Measurements from ENCODE around the gene CXXC5. TPM values are rescaled to one million over a fixed set of nuclear protein-coding genes. Genes with fewer than 3 reads are reported as not detected.

Gene CXXC5
- total RNA-seq, 2 experiments from 2014 or later: 0.82 to 1.1 TPM

DNA sequence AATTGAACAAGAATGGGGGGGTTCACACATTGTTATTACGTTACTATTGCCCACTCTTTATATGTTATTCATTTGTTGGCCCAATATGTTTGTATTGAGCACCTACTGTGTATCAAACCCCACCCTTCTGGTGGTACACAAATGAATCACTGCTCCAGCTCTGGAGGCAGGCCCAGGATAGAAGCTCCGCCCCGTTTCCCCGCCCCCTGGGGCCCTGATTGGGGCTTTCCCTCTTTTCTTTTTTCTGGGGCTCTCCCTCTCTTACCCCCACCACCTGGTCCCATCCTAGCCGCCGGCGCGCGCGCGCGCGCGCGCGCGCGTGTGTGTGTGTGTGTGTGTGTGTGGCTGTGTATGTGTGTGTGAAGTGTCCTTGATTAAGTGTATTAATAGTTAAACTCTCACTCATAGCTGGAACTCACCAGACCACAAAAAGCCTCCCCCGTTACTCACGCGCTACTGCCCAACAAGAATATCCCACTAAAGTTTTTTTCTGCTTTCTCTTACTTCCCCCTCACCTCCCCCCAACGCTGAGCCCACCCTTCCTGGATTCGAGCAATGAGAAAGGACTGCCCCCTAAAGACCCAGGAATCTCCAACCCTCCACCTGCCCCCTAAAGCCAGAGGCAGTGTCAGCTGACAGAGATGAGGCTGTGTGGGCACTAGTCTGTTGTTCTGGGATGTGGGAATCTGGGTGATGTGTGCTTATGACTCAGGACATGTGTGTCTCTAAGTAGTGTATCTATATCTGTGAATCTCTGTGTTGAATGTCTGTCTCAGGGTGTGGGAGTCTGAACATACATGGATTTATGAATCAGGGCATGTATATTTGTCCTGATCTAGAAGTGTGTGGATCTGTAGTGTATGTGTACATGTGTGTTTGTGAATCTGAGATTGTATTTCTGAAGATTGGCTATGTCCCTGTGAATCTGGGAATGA is 4.0 kb downstream of the CXXC5 start:
- DNase-seq (peak; percentile 82), ATAC-seq (peak; percentile 64)
- no peak overlapping the region for H3K4me3 Mint-ChIP-seq
- no peaks in the 10 kb centered on the region for H3K9me3 Mint-ChIP-seq (ENCODE audit: low read depth)
- peaks cover 40% of the 10 kb centered on the region for H3K27me3 Mint-ChIP-seq
- intact Hi-C loops (cut with DNase I, micrococcal nuclease): loop anchor here in 1 of 2 experiments (2.0 kb wide), 1 partner anchor 15 kb away; no protein-coding TSS in a partner anchor
- H3K4me1 Mint-ChIP-seq: peaks cover 34% of the 10 kb centered on the region
- CTCF ChIA-PET: interaction anchor here (0.6 to 1.7 kb wide), 3 partner anchors 17 to 20 kb away, joined by 3 to 6 read pairs (median 3); no protein-coding TSS in a partner anchor
- no peaks in the 10 kb centered on the region for H3K36me3 Mint-ChIP-seq (ENCODE audit: low read depth)
- no peak overlapping the region for H3K27ac Mint-ChIP-seq
- POLR2A ChIA-PET: interaction anchor here (1.0 kb wide), 1 partner anchor 91 kb away, joined by 3 read pairs; the partner anchor contains the start of gene UBE2D2

DNA sequence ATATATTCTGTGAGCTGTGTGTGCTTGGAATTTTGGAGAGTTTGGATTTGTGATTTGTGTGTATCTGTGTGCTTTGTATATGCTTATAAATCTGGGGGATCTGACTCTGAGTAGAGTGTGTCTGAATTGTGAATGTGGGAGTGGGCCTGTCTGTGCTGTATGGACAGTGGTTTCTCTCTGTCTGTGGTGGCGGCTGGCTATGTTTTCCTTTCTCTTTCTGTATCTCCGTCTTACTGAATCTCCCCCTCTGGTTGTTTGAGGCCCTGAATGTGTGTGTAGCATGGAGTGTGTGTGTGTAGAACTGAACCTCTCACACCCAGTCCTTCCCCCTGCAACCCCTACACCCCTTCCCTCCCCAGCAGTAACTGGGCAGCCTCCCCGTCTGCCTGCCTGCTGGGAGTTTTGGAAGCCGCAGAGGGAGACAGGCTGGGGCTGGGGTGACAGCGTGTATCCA is 4.7 kb downstream of the CXXC5 start:
- intact Hi-C loops (cut with DNase I, micrococcal nuclease): loop anchor here in 1 of 2 experiments (2.0 kb wide), 1 partner anchor 16 kb away; no protein-coding TSS in a partner anchor
- DNase-seq (no peak), ATAC-seq (no peak)
- Mint-ChIP-seq H3K9me3 (ENCODE audit: low read depth) (no peaks in the 10 kb centered on the region), H3K27ac (no peak overlapping the region), H3K27me3 (peaks cover 35% of the 10 kb centered on the region), H3K4me3 (no peak overlapping the region), H3K36me3 (ENCODE audit: low read depth) (no peaks in the 10 kb centered on the region), H3K4me1 (peaks cover 30% of the 10 kb centered on the region)
- ChIA-PET CTCF (interaction anchor here (1.7 kb wide), 1 partner anchor 18 kb away, joined by 3 read pairs; no protein-coding TSS in a partner anchor), POLR2A (no interaction called here)

DNA sequence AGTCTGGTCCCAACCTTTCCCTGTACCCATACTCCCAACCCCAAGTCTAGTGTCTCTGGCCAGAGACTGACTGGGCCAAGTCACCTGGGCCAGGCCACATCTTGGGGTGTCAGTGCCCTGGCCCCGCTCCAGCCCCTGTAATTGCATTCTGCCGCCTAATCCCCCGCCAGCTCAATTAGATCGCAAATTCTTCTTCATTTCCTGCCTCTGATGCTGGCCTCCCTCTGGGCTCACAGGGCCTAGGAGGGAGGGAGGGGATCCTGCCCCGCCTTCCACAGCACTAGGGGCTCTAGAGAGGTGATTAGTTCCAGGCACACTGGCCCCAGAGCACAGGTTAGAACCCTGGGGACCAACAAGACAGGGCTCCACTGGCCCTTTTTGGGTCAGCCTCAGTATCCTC is 5.5 kb downstream of the CXXC5 start:
- Mint-ChIP-seq H3K4me1 (peaks cover 30% of the 10 kb centered on the region), H3K9me3 (ENCODE audit: low read depth) (no peaks in the 10 kb centered on the region), H3K4me3 (no peak overlapping the region), H3K27ac (no peak overlapping the region), H3K27me3 (peaks cover 37% of the 10 kb centered on the region), H3K36me3 (ENCODE audit: low read depth) (no peaks in the 10 kb centered on the region)
- ChIA-PET CTCF (interaction anchor here (0.7 to 1.7 kb wide), 2 partner anchors 19 to 34 kb away, joined by 3 read pairs; no protein-coding TSS in a partner anchor), POLR2A (interaction anchor here (1.2 kb wide), 1 partner anchor 9 kb away, joined by 3 read pairs; no protein-coding TSS in a partner anchor)
- intact Hi-C loops (cut with DNase I, micrococcal nuclease): loop anchor here in 1 of 2 experiments (2.0 kb wide), 1 partner anchor 17 kb away; no protein-coding TSS in a partner anchor
- DNase-seq (no peak), ATAC-seq (no peak)

DNA sequence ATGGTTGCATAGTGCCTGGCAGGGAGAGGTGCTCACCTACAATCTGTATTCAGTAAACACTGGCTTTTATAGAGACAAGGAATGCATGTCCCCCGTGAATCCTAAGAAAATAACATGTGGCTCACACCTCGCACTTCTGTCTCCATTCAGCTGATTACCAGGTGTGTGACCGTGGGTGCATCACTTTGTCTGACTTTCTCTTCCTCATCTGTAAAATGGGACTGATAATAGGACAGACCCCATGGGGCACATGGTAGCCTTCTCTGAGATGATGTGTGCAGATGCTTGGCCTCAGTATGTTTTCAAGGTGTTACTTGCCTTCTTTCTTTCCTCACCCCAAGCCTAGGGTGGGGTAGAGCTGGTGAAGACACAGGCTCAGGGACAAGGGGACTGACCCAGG is 6.3 kb downstream of the CXXC5 start:
- Mint-ChIP-seq H3K36me3 (ENCODE audit: low read depth) (no peaks in the 10 kb centered on the region), H3K9me3 (ENCODE audit: low read depth) (no peaks in the 10 kb centered on the region), H3K27ac (no peak overlapping the region), H3K4me3 (no peak overlapping the region), H3K4me1 (peaks cover 29% of the 10 kb centered on the region), H3K27me3 (peaks cover 39% of the 10 kb centered on the region)
- ATAC-seq: no peak
- intact Hi-C loops (cut with DNase I, micrococcal nuclease): no loop called here
- DNase-seq: no peak
- ChIA-PET CTCF (interaction anchor here (0.7 kb wide), 1 partner anchor 34 kb away, joined by 3 read pairs; no protein-coding TSS in a partner anchor), POLR2A (interaction anchor here (1.2 kb wide), 1 partner anchor 10 kb away, joined by 3 read pairs; no protein-coding TSS in a partner anchor)

DNA sequence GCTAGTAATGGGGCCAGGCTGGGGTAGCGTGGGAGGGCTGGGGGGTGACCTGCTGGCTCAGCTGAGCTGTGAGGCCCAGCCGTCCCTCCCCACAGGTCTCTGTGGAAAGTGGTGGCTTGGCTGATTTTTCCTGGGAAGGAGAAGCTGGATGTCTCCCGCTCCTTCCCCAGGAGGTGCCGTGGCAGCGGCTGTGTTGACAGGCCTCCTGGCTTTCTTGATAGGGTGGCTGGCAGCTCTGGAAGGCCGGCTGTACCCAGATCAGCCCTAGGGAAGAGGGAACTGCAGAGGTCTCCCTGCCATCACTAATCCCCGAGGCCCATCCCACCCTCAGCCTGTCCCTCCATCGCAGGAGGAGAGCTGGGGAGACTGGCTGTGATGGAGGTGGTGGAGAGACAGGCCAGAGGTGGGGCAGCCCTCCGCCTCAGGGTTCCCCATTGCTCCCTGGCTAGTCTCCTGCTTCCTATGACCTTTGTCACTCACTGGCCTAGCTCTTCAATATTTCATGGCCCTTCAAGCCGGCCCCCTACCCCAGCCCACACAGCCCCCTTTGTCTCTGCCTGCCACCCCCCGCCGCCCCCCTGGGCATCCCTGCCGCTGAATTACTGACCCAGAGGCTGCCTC is 6.8 kb downstream of the CXXC5 start:
- Mint-ChIP-seq H3K27ac (no peak overlapping the region), H3K9me3 (ENCODE audit: low read depth) (no peaks in the 10 kb centered on the region), H3K4me1 (peaks cover 24% of the 10 kb centered on the region), H3K36me3 (ENCODE audit: low read depth) (no peaks in the 10 kb centered on the region), H3K4me3 (no peak overlapping the region), H3K27me3 (peaks cover 34% of the 10 kb centered on the region)
- POLR2A ChIA-PET: interaction anchor here (0.6 kb wide), 1 partner anchor 109 kb away, joined by 3 read pairs; no protein-coding TSS in a partner anchor
- no peak for ATAC-seq
- no peak for DNase-seq
- CTCF ChIA-PET: interaction anchor here (1.1 kb wide), 1 partner anchor 22 kb away, joined by 5 read pairs; no protein-coding TSS in a partner anchor
- intact Hi-C loops (cut with DNase I, micrococcal nuclease): no loop called here

DNA sequence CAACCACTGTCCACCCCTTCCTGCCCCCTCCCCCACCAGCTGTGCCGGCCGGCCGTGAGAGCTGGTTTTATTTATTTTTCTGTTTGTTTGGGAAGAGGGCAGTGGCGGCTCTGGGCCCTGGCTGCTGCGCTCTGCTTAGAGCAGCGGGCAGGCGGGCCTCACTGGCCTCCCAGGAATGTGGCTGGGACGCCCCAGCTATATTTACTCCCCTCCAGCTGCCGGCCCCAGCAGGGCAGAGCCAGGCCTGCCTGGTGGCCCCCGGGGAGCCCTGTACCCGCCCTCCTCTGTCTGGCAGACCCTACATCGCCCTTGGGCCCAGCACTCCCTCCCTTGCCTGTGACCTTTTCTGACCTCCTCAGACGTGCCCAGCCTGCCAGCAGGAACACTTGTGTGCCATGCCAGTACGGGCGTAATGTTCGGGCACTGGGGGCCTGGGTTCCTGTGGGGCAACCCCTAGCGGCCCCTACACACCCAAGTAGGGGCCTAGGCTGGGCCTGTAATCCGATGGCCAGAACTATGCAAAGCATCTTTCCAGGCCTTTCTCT is 7.7 kb downstream of the CXXC5 start:
- no peak overlapping the region for H3K4me3 Mint-ChIP-seq
- H3K27me3 Mint-ChIP-seq: peaks cover 28% of the 10 kb centered on the region
- intact Hi-C loops (cut with DNase I, micrococcal nuclease): no loop called here
- ATAC-seq (no peak), DNase-seq (no peak)
- H3K36me3 Mint-ChIP-seq (ENCODE audit: low read depth): no peaks in the 10 kb centered on the region
- POLR2A ChIA-PET: interaction anchor here (0.6 kb wide), 1 partner anchor 109 kb away, joined by 3 read pairs; no protein-coding TSS in a partner anchor
- peaks cover 18% of the 10 kb centered on the region for H3K4me1 Mint-ChIP-seq
- H3K9me3 Mint-ChIP-seq (ENCODE audit: low read depth): no peaks in the 10 kb centered on the region
- CTCF ChIA-PET: interaction anchor here (1.1 kb wide), 1 partner anchor 22 kb away, joined by 5 read pairs; no protein-coding TSS in a partner anchor
- H3K27ac Mint-ChIP-seq: no peak overlapping the region

DNA sequence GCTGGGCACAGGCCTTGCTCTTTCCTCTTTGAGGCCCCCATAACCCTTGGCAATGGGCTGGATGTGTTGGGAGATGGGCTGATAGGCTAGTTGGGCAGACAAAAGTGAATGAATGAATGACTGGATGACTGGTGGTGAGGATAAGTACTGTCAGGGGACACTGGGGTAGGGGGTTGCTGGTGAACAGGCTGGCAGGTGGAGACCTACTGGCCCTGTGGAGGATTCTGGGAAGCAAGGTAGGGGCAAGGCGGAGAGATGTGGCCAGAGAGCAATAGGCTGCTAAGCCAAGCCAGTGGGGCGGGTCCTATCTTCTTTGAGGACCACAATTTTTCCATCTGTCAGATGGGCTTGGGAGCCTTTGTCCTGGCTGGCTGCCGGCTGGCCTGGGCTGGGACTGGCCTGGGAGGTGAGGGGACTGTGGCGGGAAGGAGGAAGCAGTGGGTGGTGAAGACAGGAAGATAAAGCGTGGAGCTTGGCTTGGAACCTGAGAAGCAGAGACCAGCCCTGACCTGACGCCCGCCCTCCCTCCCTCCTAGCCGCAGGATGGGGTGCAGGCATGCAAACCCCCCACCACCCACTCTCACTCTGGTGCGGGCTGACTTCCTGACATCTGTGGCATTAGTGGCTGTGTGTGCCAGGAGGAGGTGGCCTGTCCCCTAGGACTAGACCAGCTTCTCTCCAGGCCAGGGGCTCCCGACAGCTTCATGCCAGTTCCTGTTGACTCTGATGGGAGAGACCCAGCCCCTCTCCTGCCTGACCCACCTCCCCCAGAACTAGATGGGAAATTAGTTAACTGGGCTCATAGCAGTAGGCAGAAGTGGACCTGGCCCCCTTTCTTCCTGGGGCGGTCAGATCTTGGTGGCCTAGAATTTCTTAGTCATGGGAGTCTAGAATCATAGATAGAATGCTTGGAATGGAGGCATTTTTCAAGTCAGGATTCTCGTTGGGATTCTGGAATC is 9.5 kb downstream of the CXXC5 start:
- Mint-ChIP-seq H3K36me3 (ENCODE audit: low read depth) (no peaks in the 10 kb centered on the region), H3K27ac (no peak overlapping the region), H3K4me3 (no peak overlapping the region), H3K27me3 (peaks cover 14% of the 10 kb centered on the region), H3K4me1 (peaks cover 1% of the 10 kb centered on the region), H3K9me3 (ENCODE audit: low read depth) (no peaks in the 10 kb centered on the region)
- CTCF ChIA-PET: interaction anchor here (0.6 kb wide), 1 partner anchor 17 kb away, joined by 4 read pairs; no protein-coding TSS in a partner anchor
- no peak for DNase-seq
- POLR2A ChIA-PET: no interaction called here
- no peak for ATAC-seq
- intact Hi-C loops (cut with DNase I, micrococcal nuclease): no loop called here

DNA sequence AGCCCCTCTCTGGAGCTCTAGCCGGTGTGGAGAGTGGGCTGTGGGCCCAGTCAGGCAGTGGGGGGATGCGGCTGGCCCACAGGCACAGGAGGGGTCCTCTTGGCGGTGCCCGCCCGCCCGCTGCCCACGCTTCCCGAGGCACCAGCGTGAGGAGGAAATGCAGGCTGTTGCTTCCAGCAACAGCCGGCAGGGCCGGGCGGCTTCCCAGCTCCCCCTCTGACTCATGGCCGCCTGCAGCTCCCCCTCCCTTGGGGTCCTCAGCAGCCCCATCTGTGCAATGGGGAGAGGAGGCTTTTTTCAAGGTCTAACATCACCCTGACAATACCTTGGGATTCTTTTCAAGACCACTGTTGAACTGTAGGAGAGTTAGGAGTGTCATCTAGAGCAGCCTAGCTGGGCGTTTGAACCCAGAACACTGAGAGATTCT is 10.4 kb downstream of the CXXC5 start:
- no peak overlapping the region for H3K27ac Mint-ChIP-seq
- no peak overlapping the region for H3K4me3 Mint-ChIP-seq
- intact Hi-C loops (cut with DNase I, micrococcal nuclease): no loop called here
- H3K4me1 Mint-ChIP-seq: no peaks in the 10 kb centered on the region
- no peaks in the 10 kb centered on the region for H3K36me3 Mint-ChIP-seq (ENCODE audit: low read depth)
- peaks cover 9% of the 10 kb centered on the region for H3K27me3 Mint-ChIP-seq
- POLR2A ChIA-PET: no interaction called here
- CTCF ChIA-PET: interaction anchor here (0.5 to 0.6 kb wide), 2 partner anchors 18 to 362 kb away, joined by 4 read pairs; no protein-coding TSS in a partner anchor
- H3K9me3 Mint-ChIP-seq (ENCODE audit: low read depth): no peaks in the 10 kb centered on the region
- no peak for DNase-seq
- no peak for ATAC-seq

DNA sequence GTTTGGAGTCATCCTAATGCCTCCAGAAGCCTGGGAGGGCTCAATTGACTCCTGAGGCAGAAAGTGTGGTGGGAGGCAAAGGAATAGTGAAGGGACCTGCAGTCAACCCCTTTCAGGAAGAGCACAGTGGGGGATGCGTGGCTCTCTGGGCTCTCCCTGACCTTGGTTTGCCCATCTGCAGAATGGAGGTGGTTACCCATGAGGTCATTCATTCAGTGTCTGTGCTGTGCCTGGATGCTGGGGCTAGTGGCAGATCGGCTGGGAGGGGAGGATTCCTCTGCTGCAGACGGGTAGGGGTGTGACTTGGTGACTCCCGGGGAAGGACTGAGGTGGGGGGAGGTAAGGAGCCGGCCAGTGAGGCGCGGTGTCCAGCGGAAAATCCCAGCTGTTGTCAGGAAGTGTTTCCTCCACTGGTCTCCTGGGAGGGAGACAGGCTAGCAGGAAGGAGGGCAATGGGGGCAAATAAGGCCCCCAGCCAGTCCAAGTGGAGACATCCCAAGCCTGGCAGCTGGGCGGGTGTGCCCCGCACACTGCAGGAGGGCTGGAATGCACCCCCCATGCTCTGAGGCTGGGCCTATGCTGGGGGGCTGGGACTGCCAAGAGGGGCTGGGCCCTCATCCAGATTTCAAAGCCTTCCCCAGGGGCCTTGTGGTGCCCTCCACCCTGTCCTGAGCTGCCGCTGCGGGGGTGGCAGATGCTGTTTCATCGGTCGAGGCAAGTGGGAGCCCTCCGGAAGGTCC is 10.9 kb downstream of the CXXC5 start:
- intact Hi-C loops (cut with DNase I, micrococcal nuclease): no loop called here
- ChIA-PET POLR2A (no interaction called here), CTCF (interaction anchor here (0.5 kb wide), 1 partner anchor 363 kb away, joined by 4 read pairs; no protein-coding TSS in a partner anchor)
- H3K27ac Mint-ChIP-seq: no peak overlapping the region
- DNase-seq (no peak), ATAC-seq (no peak)
- H3K4me1 Mint-ChIP-seq: no peaks in the 10 kb centered on the region
- no peaks in the 10 kb centered on the region for H3K9me3 Mint-ChIP-seq (ENCODE audit: low read depth)
- H3K36me3 Mint-ChIP-seq (ENCODE audit: low read depth): no peaks in the 10 kb centered on the region
- H3K4me3 Mint-ChIP-seq: no peak overlapping the region
- H3K27me3 Mint-ChIP-seq: peaks cover 5% of the 10 kb centered on the region

DNA sequence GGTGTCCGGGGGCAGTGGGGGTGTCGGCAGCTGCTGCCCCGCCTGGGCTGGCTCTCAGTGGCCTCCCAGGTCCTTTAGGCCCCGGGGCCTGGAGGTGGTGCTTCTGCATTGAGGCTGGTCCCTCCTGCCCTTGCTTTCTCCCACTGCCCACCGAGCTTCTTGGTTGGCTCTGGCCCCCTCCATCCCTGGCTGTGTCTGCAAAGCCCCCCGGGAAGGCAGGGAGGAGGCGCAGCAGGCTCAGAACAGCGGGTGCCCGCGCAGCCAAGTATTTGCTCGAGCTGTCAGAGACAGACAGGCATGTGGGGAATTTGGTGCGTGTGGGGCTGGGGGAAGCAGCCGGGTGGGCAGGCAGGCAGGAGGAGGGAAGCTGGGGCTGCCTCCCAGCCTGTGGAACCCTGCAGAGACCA is 11.5 kb downstream of the CXXC5 start:
- Mint-ChIP-seq H3K4me1 (peaks cover 3% of the 10 kb centered on the region), H3K27me3 (peaks cover 4% of the 10 kb centered on the region), H3K4me3 (no peak overlapping the region), H3K27ac (no peak overlapping the region), H3K9me3 (ENCODE audit: low read depth) (no peaks in the 10 kb centered on the region), H3K36me3 (ENCODE audit: low read depth) (no peaks in the 10 kb centered on the region)
- ATAC-seq (no peak), DNase-seq (no peak)
- CTCF ChIA-PET: interaction anchor here (1.4 kb wide), 1 partner anchor 310 kb away, joined by 4 read pairs; no protein-coding TSS in a partner anchor
- intact Hi-C loops (cut with DNase I, micrococcal nuclease): no loop called here
- POLR2A ChIA-PET: no interaction called here

Measured in activated CD4-positive, alpha-beta T cell treated with anti-CD3 and anti-CD28 coated beads for 36 hours (primary cell).